Measurements from ENCODE around the gene CCDC85B.

GRCh38 chr11:65858681-65859087 is 31.8 kb upstream of the CCDC85B start:
- TF ChIP-seq, protein P1, sequence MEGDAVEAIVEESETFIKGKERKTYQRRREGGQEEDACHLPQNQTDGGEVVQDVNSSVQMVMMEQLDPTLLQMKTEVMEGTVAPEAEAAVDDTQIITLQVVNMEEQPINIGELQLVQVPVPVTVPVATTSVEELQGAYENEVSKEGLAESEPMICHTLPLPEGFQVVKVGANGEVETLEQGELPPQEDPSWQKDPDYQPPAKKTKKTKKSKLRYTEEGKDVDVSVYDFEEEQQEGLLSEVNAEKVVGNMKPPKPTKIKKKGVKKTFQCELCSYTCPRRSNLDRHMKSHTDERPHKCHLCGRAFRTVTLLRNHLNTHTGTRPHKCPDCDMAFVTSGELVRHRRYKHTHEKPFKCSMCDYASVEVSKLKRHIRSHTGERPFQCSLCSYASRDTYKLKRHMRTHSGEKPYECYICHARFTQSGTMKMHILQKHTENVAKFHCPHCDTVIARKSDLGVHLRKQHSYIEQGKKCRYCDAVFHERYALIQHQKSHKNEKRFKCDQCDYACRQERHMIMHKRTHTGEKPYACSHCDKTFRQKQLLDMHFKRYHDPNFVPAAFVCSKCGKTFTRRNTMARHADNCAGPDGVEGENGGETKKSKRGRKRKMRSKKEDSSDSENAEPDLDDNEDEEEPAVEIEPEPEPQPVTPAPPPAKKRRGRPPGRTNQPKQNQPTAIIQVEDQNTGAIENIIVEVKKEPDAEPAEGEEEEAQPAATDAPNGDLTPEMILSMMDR (IDR thresholded peaks at IDR 0.05), result no peak
- TF ChIP-seq POLR2A (IDR thresholded peaks at IDR 0.05), result no peak

Data from esophagus squamous epithelium (tissue), 4 donors.